Measurements from ENCODE around the gene ZBTB20. TPM values are rescaled to one million over a fixed set of nuclear protein-coding genes. Genes with fewer than 3 reads are reported as not detected.

ZBTB20 gene
- total RNA-seq, 3 donors from 2014 or later (not counting 1 experiment from before 2014, with no cell fraction given): 52.7 to 58.3 (median 55.9) TPM

GRCh38 chr3:114847564-114847963 is 299.5 kb downstream of the ZBTB20 start:
- no peaks in the 10 kb centered on the region for H3K9me3 ChIP-seq (ENCODE audit: control insufficient read depth, insufficient read depth, low read length)
- no peaks in the 10 kb centered on the region for H3K4me1 ChIP-seq (ENCODE audit: control insufficient read depth, insufficient read depth, low read length)
- H3K27ac Mint-ChIP-seq: no peak overlapping the region
- H3K4me3 Mint-ChIP-seq: no peak overlapping the region
- H3K27me3 Mint-ChIP-seq (ENCODE audit: low read depth in 2 of 2): no peaks in the 10 kb centered on the region
- intact Hi-C loops (cut with micrococcal nuclease): no loop called here
- 58% methylated on average over 2 of the region's 2 CpGs for WGBS (ENCODE audit: insufficient coverage)
- no peak for TF ChIP-seq CTCF (IDR thresholded peaks at IDR 0.05)
- H3K27me3 ChIP-seq (ENCODE audit: control insufficient read depth, insufficient read depth, low read length): no peaks in the 10 kb centered on the region
- no peaks in the 10 kb centered on the region for H3K9me3 Mint-ChIP-seq
- peaks cover 0 to under 1% of the 10 kb centered on the region in 2 donors for H3K4me1 Mint-ChIP-seq
- DNase-seq (no peak), ATAC-seq (no peak)
- H3K36me3 Mint-ChIP-seq: no peaks in the 10 kb centered on the region
- H3K36me3 ChIP-seq (ENCODE audit: control insufficient read depth, insufficient read depth, low read length): no peaks in the 10 kb centered on the region
- H3K4me3 ChIP-seq (ENCODE audit: low read length): no peak overlapping the region
- no peak overlapping the region for H3K27ac ChIP-seq (ENCODE audit: low read length)

GRCh38 chr3:114846779-114847178 is 300.3 kb downstream of the ZBTB20 start:
- ATAC-seq (no peak), DNase-seq (no peak)
- no peak for TF ChIP-seq CTCF (IDR thresholded peaks at IDR 0.05)
- Histone ChIP-seq H3K27me3 (ENCODE audit: control insufficient read depth, insufficient read depth, low read length) (no peaks in the 10 kb centered on the region), H3K4me3 (ENCODE audit: low read length) (no peak overlapping the region), H3K27ac (ENCODE audit: low read length) (no peak overlapping the region), H3K9me3 (ENCODE audit: control insufficient read depth, insufficient read depth, low read length) (no peaks in the 10 kb centered on the region), H3K36me3 (ENCODE audit: control insufficient read depth, insufficient read depth, low read length) (no peaks in the 10 kb centered on the region), H3K4me1 (ENCODE audit: control insufficient read depth, insufficient read depth, low read length) (no peaks in the 10 kb centered on the region)
- WGBS (ENCODE audit: insufficient coverage): 100% methylated on average over 1 of the region's 3 CpGs
- Mint-ChIP-seq H3K27me3 (ENCODE audit: low read depth in 2 of 2) (no peaks in the 10 kb centered on the region), H3K4me1 (no peaks in the 10 kb centered on the region), H3K36me3 (no peaks in the 10 kb centered on the region), H3K9me3 (no peaks in the 10 kb centered on the region), H3K27ac (no peak overlapping the region), H3K4me3 (no peak overlapping the region)
- intact Hi-C loops (cut with micrococcal nuclease): no loop called here

GRCh38 chr3:114846252-114846651 is 300.8 kb downstream of the ZBTB20 start:
- TF ChIP-seq CTCF (IDR thresholded peaks at IDR 0.05): no peak
- Mint-ChIP-seq H3K27ac (no peak overlapping the region), H3K4me1 (peaks cover 0 to 4% of the 10 kb centered on the region in 2 donors), H3K36me3 (no peaks in the 10 kb centered on the region), H3K9me3 (no peaks in the 10 kb centered on the region), H3K27me3 (ENCODE audit: low read depth in 2 of 2) (no peaks in the 10 kb centered on the region), H3K4me3 (no peak overlapping the region)
- no peak for ATAC-seq
- no peaks in the 10 kb centered on the region for H3K36me3 ChIP-seq (ENCODE audit: control insufficient read depth, insufficient read depth, low read length)
- H3K4me1 ChIP-seq (ENCODE audit: control insufficient read depth, insufficient read depth, low read length): no peaks in the 10 kb centered on the region
- DNase-seq: no peak
- WGBS (ENCODE audit: insufficient coverage): 92% methylated on average over 1 of the region's 1 CpG
- H3K9me3 ChIP-seq (ENCODE audit: control insufficient read depth, insufficient read depth, low read length): no peaks in the 10 kb centered on the region
- H3K4me3 ChIP-seq (ENCODE audit: low read length): no peak overlapping the region
- intact Hi-C loops (cut with micrococcal nuclease): no loop called here
- H3K27ac ChIP-seq (ENCODE audit: low read length): no peak overlapping the region
- H3K27me3 ChIP-seq (ENCODE audit: control insufficient read depth, insufficient read depth, low read length): no peaks in the 10 kb centered on the region

- no peaks in the 10 kb centered on the region for H3K27me3 Mint-ChIP-seq (ENCODE audit: low read depth in 2 of 2)
- peaks cover 6 to 8% of the 10 kb centered on the region in 2 donors for H3K4me1 Mint-ChIP-seq
- no peaks in the 10 kb centered on the region for H3K9me3 Mint-ChIP-seq
- no peak overlapping the region for H3K27ac Mint-ChIP-seq
- Histone ChIP-seq H3K4me1 (ENCODE audit: control insufficient read depth, insufficient read depth, low read length) (no peaks in the 10 kb centered on the region), H3K27ac (ENCODE audit: low read length) (no peak overlapping the region), H3K4me3 (ENCODE audit: low read length) (no peak overlapping the region), H3K27me3 (ENCODE audit: control insufficient read depth, insufficient read depth, low read length) (no peaks in the 10 kb centered on the region), H3K9me3 (ENCODE audit: control insufficient read depth, insufficient read depth, low read length) (no peaks in the 10 kb centered on the region), H3K36me3 (ENCODE audit: control insufficient read depth, insufficient read depth, low read length) (no peaks in the 10 kb centered on the region)
- intact Hi-C loops (cut with micrococcal nuclease): no loop called here
- DNase-seq: no peak
- H3K36me3 Mint-ChIP-seq: no peaks in the 10 kb centered on the region
- no peak for ATAC-seq
- 86% methylated on average over 1 of the region's 1 CpG for WGBS (ENCODE audit: insufficient coverage)
- no peak overlapping the region for H3K4me3 Mint-ChIP-seq
- TF ChIP-seq CTCF (IDR thresholded peaks at IDR 0.05): no peak
These were observed 305.6 kb downstream of the ZBTB20 start for GRCh38 chr3:114841515-114841914.
